Chondrocyte (in vitro differentiated cells): ENCODE results near the gene ATG9B. TPM values are rescaled to one million over a fixed set of nuclear protein-coding genes. Genes with fewer than 3 reads are reported as not detected.
A peak's percentile ranks its signal among the peaks of the same experiment; 100 is the strongest.

Experiments used
- DNase-seq: peaks from one replicate; pipeline ENCODE4 v3.0.0; 2021; ENCODE audit warnings: mixed read lengths, low spot score
- H3K27ac Mint-ChIP-seq: one replicate; pipeline ENCODE4 v1.8.0; 2021; ENCODE audit warnings: mild to moderate bottlenecking, moderate library complexity, mixed read lengths; ENCODE audit not compliant: unreplicated experiment
- H3K27me3 Mint-ChIP-seq: 2 replicates; pipeline ENCODE4 v1.8.0; 2021; ENCODE audit warnings: low read depth, mixed read lengths
- H3K36me3 Mint-ChIP-seq: 2 replicates; pipeline ENCODE4 v1.8.0; 2021; ENCODE audit warnings: low read depth, mixed read lengths
- H3K4me1 Mint-ChIP-seq: 2 replicates; pipeline ENCODE4 v1.8.0; 2021; ENCODE audit warnings: low read depth, mild to moderate bottlenecking, mixed read lengths
- H3K4me3 Mint-ChIP-seq: one replicate; pipeline ENCODE4 v1.8.0; 2021; ENCODE audit warnings: mild to moderate bottlenecking, moderate library complexity, mixed read lengths; ENCODE audit not compliant: unreplicated experiment
- H3K9me3 Mint-ChIP-seq: 2 replicates; pipeline ENCODE4 v1.8.0; 2021; ENCODE audit warnings: low read depth, mixed read lengths
- CTCF ChIP-seq: fragments of 200-600 bp; sonication (generic); IDR thresholded peaks from 2 replicates; pipeline ENCODE4 v1.5.0; 2021; ENCODE audit warnings: antibody characterized with exemption, mild to moderate bottlenecking, moderate library complexity
- total RNA-seq: library from RNA; stranded (reverse); gene quantifications from 3 replicates; pipeline ENCODE4 v1.2.1, GENCODE V29; 2021

ATG9B gene
- total RNA-seq, 1 donor from 2014 or later = 1.6 TPM

- H3K4me3 Mint-ChIP-seq = no peak overlapping the region
- no peak for DNase-seq
- peaks cover 15% of the 10 kb centered on the region for H3K9me3 Mint-ChIP-seq
- H3K4me1 Mint-ChIP-seq = peaks cover 7% of the 10 kb centered on the region
- TF ChIP-seq CTCF = no peak
- peaks cover 2% of the 10 kb centered on the region for H3K36me3 Mint-ChIP-seq
- no peak overlapping the region for H3K27ac Mint-ChIP-seq
- H3K27me3 Mint-ChIP-seq = no peaks in the 10 kb centered on the region
These were observed 30.8 kb downstream of the ATG9B start for GRCh38 chr7:150993511-150993910.

GRCh38 chr7:150992833-150993302 lies 31.4 kb downstream of the ATG9B start:
- Mint-ChIP-seq H3K4me3 (no peak overlapping the region), H3K4me1 (peaks cover 10% of the 10 kb centered on the region), H3K27ac (peak overlapping the region; percentile 52), H3K9me3 (peaks cover 15% of the 10 kb centered on the region), H3K36me3 (peaks cover 2% of the 10 kb centered on the region), H3K27me3 (no peaks in the 10 kb centered on the region)
- DNase-seq = no peak
- no peak for TF ChIP-seq CTCF

- H3K4me3 Mint-ChIP-seq = no peak overlapping the region
- TF ChIP-seq CTCF = no peak
- no peak overlapping the region for H3K27ac Mint-ChIP-seq
- peaks cover 2% of the 10 kb centered on the region for H3K36me3 Mint-ChIP-seq
- DNase-seq = no peak
- H3K4me1 Mint-ChIP-seq = peaks cover 10% of the 10 kb centered on the region
- no peaks in the 10 kb centered on the region for H3K27me3 Mint-ChIP-seq
- peaks cover 15% of the 10 kb centered on the region for H3K9me3 Mint-ChIP-seq
These were observed 32.1 kb downstream of the ATG9B start for GRCh38 chr7:150992051-150992640.

GRCh38 chr7:150990416-150991186 lies 33.7 kb downstream of the ATG9B start, which contains the start of gene NOS3:
Gene NOS3, plus strand, starts transcription at chr7:150991017. Its CDS starts 2,787 bp downstream, at chr7:150993804.
- peaks cover 2% of the 10 kb centered on the region for H3K36me3 Mint-ChIP-seq
- DNase-seq = no peak
- peaks cover 15% of the 10 kb centered on the region for H3K9me3 Mint-ChIP-seq
- H3K4me3 Mint-ChIP-seq = no peak within 1 kb of the TSS
- no peak within 1 kb of the TSS for H3K27ac Mint-ChIP-seq
- H3K4me1 Mint-ChIP-seq = peaks cover 14% of the 10 kb centered on the region
- peaks cover 7% of the 10 kb centered on the region for H3K27me3 Mint-ChIP-seq
- no peak for TF ChIP-seq CTCF

- H3K9me3 Mint-ChIP-seq = peaks cover 15% of the 10 kb centered on the region
- no peak overlapping the region for H3K4me3 Mint-ChIP-seq
- peaks cover 14% of the 10 kb centered on the region for H3K4me1 Mint-ChIP-seq
- peaks cover 2% of the 10 kb centered on the region for H3K36me3 Mint-ChIP-seq
- no peak for TF ChIP-seq CTCF
- H3K27ac Mint-ChIP-seq = no peak overlapping the region
- peaks cover 11% of the 10 kb centered on the region for H3K27me3 Mint-ChIP-seq
- no peak for DNase-seq
These were observed 34.8 kb downstream of the ATG9B start for GRCh38 chr7:150989456-150989855.
